Head of caudate nucleus (tissue), 42 donors: ENCODE measurements around the gene EEIG1.
"Not testable (repeated sequence)": the region's sequence is repeated elsewhere in the genome, so short reads cannot be mapped to it uniquely, and the experiment has no call there.

ENCODE experiments used
- DNase-seq, 42 donors: peaks; one replicate each; pipeline versions ENCODE4 v3.0.0 to v3.0.0-alpha.2; 2020 to 2021; ENCODE audit warnings: mixed read lengths in 7 of 42
- intact Hi-C: fragments of 100-400 bp; cut with DNase I; formaldehyde crosslinking; loops from one replicate; pipeline ENCODE4 v1.15.0; 2022

Gene EEIG1

GRCh38 chr9:127980706-127981558 is at the start of gene EEIG1:
EEIG1 (minus strand) TSS chr9:127980989; CDS start chr9:127980137, 852 bp downstream.
- intact Hi-C loops: loop anchor here (5.0 kb wide), 1 partner anchor 34 kb away; no protein-coding TSS in a partner anchor
- peak; percentile 90 to 100 (median 98) for DNase-seq

DNA sequence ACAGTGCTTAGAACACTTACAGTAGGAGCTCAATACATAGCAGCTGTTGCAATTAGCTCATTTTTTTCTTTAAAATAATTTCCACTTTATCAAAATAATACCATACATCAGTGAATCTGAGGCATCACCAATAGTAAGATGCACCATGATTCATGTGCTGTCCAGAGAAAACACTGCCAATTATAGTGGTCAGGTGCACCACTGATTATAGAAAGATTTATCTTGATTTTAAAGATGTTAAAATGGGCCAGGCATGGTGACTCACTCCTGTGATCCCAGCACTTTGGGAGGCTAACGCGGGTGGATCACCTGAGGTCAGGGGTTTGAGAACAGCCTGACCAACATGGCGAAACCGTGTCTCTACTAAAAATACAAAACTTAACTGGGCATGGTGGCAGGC is 46.9 kb upstream of the EEIG1 start:
- no peak for DNase-seq
- intact Hi-C loops: no loop called here

GRCh38 chr9:128026773-128027541 is 46.2 kb upstream of the EEIG1 start:
- intact Hi-C loops: no loop called here
- no peak for DNase-seq

- intact Hi-C loops: no loop called here
- peak in 1 of 42 donors; percentile 7 for DNase-seq
These were observed 45.5 kb upstream of the EEIG1 start for GRCh38 chr9:128026255-128026772.

DNA sequence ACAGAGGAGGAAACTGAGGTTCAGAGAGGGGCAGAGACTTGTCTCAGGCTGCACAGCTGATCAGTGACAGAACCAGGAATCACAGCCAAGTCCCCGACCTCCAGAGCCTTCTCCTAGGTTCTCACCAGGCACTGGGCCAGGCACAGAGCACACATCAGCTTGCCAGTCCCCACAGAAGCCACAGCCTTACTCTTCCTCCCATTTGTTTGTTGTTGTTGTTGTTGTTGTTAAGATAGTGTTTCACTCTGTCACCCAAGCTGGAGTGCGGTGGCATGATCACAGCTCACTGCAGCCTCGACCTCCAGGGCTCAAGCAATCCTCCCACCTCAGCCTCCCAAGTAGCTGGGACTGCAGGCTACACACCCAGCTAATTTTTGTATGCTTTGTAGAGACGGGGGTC is 44.9 kb upstream of the EEIG1 start:
- intact Hi-C loops: no loop called here
- no peak for DNase-seq

GRCh38 chr9:128024761-128025308 is 44.0 kb upstream of the EEIG1 start:
- intact Hi-C loops: no loop called here

GRCh38 chr9:128023671-128024070 is 42.9 kb upstream of the EEIG1 start:
- intact Hi-C loops, DNase-seq: not testable (repeated sequence)

More at GRCh38 chr9:128024761-128025308, 44.0 kb upstream of the EEIG1 start:
- DNase-seq: no peak

DNA sequence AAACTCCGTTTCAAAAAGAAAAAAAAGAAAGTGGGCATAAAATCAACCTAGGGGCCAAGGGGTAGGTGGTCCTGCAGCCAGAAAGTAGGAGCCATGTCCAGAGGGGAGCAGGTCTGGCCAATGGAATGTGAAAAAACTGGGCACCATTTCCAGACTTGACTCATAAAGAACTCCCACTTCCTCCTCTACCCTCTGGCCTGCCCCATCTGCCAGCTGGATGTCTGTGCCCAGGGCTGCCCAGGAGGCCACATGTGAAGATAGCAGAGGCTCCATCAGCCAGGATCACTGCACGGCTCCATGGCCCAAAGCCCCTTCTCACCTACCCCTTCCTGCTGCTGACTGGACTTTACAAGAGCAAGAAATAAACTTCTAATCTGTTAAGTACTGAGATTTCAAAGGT is 42.1 kb upstream of the EEIG1 start:
- intact Hi-C loops: no loop called here
- no peak for DNase-seq

- no peak for DNase-seq
- intact Hi-C loops: no loop called here
These were observed 40.3 kb upstream of the EEIG1 start for GRCh38 chr9:128021098-128021497.

GRCh38 chr9:128020692-128021091 is 39.9 kb upstream of the EEIG1 start:
- DNase-seq: no peak
- intact Hi-C loops: no loop called here

GRCh38 chr9:128015696-128016095 is 34.9 kb upstream of the EEIG1 start:
- intact Hi-C loops: no loop called here
- DNase-seq: no peak

- intact Hi-C loops: no loop called here
- peak in 25 of 42 donors; percentile 8 to 54 (median 21) for DNase-seq
These were observed 30.5 kb upstream of the EEIG1 start for GRCh38 chr9:128011071-128011817.

DNA sequence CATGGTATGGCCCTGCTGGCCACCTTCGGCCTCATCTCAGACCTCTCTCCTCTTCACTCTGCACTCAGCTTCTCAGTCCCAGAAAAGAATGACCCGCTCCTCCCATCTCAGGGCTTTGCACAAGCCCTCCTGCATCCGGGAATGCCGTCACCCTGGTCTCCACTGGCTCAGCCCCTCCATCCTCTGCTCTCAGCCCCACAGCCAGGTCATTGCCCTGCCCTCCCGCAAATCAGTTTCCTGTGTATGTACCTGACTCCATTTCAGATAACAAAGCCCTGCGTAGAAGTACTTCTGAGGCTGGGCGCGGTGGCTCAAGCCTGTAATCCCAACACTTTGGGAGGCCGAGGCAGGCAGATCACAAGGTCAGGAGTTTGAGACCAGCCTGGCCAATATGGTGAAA is 28.9 kb upstream of the EEIG1 start:
- no peak for DNase-seq
- intact Hi-C loops: no loop called here

GRCh38 chr9:128008171-128008570 is 27.4 kb upstream of the EEIG1 start:
- intact Hi-C loops: no loop called here
- no peak for DNase-seq

GRCh38 chr9:128007566-128008138 is 26.9 kb upstream of the EEIG1 start:
- intact Hi-C loops: no loop called here
- DNase-seq: peak in 18 of 42 donors; percentile 9 to 53 (median 20)

DNA sequence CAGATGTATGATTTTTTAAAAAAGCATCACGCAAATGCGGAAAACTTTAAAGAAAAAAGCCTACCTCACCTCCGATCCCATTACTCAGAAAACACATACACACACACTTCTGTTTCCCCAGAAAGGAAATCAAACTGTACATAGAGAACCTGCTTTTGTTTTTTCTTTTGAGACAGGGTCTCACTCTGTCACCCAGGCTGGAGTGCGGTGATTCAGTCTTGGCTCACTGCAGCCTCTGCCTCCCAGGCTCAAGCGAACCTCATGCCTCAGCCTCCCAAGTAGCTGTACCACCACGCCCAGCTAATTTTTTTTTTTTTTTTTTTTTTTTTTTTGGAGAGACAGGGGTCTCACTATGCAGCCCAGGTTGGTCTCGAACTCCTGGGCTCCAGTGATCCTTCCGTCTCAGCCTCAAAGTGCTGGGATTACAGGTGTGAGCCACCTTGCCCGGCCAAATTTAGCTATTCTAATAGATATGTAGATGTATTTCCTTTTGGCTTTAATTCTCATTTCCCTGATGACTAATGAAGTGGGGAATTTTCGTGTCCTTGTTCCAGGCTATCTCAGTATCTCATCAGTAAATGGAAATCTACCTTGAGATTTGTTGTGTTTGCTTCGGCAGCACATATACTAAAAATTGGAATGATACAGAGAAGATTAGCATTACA is 25.7 kb upstream of the EEIG1 start:
- intact Hi-C loops: no loop called here
- DNase-seq: no peak

DNA sequence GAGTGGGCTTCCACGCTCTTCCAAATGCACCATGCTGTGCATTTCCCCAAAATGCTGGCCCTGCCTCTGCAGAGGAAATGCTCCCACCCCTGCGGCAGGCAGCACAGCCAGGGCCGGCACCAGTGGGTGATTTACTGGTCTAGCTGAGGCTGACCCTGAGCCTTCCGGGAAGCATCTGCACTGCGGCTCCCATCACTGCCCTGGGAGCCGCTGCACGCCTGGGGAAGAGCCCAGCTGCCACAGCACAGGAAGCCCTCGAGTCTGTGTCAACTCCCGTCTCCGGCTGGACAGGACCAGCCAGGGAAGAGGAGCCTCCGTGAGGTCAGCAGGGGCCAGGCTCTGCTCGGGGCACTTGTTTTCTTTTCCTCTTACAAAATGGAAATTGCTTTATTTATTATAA is 25.1 kb upstream of the EEIG1 start:
- peak in 2 of 42 donors; percentile 3 to 21 for DNase-seq
- intact Hi-C loops: no loop called here

GRCh38 chr9:128003966-128004604 is 23.3 kb upstream of the EEIG1 start:
- DNase-seq: no peak
- intact Hi-C loops: no loop called here
